HG03354 (cell line): ENCODE results near the gene NMRK1.
A peak's percentile ranks its signal among the peaks of the same experiment; 100 is the strongest.

ENCODE experiments used
- ATAC-seq: cut with Tn5 transposase; IDR thresholded peaks from one replicate; pipeline ENCODE4 v1.9.1; 2021; ENCODE audit warnings: mild to moderate bottlenecking; ENCODE audit not compliant: unreplicated experiment, poor library complexity, severe bottlenecking

The NMRK1 gene

DNA sequence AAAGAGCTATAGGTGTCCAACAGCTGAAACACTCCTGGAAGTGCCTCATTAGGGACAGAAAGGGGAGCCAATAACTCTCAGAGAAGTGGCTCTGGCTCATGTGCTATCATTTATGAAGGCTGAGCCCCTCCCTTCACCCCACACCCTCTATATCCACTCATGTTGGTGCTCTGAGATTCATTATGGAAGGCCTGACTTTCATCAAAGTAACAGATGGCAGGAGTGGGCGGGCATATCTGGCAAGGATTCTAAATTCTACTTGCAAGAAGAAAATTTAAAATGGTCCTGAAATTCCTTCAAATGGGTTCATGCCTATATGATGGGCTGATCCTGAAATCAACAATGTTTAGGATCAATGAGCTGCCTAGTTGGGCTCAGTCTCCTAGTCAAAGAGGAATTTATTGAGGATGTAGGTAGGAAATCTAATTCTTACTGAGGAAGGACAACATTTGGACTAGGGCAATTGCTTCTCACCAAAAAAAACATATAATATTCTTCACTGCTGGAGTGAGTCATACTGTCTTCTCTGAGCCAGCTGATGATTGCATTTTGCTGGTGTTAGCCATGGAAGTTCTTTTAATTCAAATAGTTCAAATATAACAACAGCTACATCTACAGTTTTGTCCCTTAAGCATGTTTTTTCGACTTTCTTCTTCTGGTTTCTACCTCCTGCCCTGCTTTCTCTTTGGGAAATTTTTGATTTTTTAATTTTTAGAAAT, 23.5 kb downstream of the NMRK1 start:
- no peak for ATAC-seq

DNA sequence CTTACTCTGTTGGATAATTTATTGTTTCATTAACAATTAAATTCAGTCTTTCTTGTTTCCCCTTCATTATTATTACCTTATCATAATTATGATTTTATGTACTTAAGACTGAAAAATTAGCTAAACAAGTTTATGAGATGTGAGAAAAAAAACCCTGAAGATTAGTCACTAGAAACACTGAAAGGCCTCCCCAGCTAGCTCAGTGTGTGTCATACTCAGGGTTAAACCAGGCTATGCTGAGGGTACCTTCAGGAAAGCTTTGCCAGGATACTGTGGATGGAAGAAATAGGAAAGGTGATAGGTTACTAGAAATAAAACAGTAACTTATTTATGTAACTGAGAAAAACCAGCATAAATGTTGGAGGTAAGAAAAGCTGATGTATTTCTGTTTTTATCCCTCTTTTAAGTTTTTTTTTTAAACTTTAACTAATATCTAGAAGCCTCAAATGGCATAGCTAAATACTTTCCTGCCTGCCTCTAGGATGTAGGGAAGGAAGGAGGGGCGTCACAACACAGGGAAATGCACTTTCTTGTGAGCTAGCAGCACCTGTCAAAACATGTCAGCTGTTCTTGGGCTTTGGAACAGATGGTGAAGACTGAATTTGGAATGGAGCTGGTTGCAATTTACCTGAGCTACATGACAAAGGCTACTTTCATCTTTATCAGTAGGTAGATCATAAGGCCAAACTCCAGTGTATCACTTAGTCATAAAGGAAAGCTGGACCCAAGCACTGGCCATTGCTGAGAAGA, 24.2 kb downstream of the NMRK1 start:
- no peak for ATAC-seq

DNA sequence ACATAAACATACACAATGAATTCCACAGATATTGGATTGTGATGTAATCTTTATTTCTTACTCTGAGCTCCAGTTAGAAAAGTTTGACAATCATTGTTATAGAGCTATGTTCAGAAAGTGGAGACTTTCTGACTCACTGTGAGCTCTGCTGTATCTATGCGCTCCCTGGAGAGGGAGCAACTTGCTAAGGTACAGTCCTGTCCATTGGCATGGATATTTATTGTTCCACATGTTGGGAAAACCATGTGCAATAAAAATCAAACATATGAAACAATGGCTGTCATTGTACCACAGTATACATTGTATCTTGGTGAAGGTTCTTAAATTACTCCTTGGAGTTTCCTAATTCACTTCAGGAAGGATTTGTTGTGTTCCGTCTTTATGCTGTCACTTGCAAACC, 26.8 kb downstream of the NMRK1 start:
- no peak for ATAC-seq

DNA sequence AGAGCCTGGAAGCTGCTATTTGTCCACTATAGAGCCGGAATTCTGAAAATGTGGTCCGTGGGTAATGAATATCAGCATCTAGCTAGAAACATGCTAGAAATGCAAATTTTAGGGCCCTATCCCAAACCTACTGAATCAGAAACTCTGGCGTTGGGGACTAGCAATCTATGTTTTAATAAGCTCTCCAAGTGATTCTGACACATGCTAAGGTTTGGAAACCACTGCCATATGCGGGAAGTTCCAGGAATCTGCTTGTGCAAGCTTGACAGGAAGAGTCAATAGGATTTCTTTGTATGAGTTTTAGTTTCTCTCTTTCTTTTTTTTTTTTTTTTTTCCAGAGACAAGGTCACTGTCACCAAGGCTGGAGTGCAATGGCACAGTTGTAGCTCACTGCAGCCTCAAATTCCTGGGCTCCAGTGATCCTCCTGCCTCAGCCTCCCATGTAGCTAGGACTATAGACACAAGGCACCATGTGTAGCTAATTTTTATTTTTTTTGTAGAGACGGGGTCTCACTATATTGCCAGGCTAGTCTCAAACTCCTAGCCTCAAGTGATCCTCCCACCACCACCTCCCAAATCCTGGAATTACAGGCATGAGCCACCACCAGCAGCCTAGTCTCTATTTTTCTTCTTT, 33.5 kb downstream of the NMRK1 start:
- no peak for ATAC-seq

DNA sequence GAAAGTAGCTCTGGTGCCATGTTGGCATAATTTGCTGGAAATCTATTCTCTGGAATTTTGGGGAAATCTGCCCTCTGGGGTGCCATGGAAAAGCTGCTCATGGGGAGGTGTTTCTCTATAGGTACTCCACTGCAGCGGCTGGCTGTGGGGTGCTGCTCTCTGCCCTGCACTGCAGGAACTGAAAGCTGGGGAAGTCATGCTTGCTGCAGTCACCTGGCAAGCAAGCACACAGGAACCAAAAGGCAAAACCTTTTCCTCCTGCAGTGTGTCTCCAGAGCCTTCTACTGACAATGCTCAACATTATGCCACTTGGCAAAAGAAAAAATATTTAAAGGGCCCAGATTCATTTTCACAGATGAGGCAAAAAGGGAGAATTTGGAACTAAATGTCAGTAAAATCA, 34.1 kb downstream of the NMRK1 start:
- peak; percentile 91 for ATAC-seq

DNA sequence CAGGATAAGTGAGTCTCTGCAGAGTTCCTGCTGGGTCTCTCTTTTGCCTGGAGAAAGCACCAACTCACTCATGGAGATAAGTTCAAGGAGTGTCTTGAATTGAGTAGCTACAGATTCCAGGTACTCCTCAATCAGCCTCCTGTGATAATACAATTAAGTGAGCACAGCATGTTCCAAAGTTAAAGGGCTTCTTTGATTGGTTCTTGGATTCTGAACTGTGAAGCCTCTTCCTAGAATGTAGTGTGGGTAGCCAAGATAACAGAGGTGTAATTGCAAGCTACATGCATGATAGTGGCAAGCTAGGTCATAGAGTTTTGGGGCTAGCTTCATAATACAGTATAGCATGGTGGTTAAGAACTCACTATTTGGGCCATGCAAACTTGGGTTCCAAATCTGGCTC, 36.7 kb downstream of the NMRK1 start:
- no peak for ATAC-seq

DNA sequence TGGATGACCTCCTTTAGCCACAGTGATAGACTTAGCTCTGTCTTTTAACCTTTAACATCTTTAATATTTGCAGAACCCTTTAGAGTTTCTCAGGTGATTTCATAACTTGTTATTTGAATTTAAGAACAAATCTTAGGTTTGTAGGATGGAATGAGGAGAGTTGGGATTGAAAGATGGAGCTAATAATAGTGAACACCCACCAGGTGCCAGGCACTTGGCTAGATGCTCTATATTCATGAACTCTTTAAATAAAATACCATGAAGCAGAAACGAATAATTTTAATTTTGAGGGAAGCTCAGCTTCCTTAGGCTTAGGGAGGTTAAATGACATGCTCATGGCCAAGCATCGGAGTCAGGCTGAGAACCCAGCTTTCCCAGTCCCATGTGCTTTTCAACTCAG, 40.4 kb downstream of the NMRK1 start:
- ATAC-seq: no peak

DNA sequence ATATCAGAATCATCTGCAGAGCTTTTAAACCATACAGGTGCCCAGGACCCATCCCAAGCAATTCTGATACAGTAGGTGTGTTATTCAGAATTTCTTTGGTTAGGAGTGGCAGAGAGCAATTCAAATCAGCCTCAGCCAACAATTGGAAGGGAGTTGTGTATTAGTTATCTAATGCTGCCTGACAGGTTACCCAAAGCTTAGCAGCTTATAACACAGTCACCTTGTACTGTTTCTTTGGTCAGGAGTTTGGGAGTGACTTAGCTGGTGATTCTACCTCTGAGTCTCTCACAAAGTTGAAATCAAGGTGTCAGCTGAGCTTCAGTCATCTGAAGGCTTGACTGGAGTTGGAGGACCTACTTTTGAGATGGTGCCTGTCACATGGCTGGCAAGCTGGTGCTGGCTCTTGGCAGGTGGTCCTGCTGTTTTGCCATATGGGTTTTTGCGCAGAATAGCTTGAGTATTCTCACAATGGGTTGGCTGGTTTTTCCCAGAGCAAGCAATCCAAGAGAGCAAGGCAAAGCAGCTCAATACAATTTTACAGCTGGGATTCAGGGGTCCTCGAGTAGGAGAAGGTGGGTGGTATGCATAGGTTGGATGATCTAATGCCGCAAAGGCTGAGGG, 41.1 kb downstream of the NMRK1 start:
- ATAC-seq: no peak

DNA sequence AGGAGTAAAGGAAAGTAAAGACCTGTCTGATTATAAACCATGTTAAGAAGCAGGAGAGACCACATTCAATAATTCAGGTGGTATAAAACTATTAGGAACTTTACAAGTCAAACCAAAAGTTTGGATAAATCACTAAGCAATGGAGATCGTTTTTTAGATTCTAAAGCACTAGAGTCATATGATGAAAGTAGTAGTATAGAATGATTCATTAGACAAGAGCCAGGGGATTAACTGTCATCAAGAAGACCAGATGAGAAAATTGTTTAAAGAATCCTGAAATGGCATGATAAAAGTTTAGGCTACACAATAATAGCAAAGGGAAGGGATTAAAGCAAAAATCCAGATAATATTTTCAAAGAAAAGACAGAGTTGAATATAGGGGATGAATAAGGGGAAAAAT, 46.9 kb downstream of the NMRK1 start:
- no peak for ATAC-seq

DNA sequence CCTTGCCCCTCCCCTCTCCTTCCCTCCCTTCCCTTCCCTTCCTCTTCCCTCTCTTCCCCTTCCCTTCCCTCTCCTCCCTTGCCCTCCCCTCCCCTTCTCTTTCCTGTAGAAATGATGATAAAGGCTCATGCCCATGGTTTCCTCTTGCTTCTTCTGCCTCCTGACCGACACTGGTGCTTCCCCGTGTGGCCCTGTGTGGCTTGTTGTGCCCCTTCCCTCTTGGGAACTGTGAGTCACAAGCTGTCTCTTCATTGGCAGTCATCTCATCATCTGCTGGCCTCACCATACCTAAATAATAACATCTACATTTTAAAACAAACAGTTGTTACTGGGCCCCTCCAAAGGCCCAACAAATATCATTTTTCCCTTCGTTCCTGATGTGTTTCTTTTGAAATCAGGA, 48.2 kb downstream of the NMRK1 start:
- ATAC-seq: no peak

DNA sequence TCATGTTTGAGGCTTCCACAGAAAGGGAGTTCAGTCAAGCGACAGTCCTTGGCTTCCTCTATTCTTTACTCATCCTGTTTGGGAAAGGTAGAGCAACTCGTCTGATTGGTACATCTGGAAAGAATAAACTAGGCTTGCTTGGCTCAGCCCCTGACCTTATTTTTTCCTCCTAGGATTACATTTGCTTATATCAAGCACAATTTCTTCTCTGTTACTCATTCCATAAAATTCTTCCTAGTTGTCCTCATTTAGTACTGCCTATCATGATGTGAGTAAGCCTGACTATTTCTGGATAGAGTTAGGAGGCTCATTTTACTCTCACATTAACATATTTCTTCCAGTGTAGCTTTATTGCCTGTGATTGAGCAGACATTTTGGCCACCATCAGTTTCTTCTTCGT, 48.9 kb downstream of the NMRK1 start:
- no peak for ATAC-seq

DNA sequence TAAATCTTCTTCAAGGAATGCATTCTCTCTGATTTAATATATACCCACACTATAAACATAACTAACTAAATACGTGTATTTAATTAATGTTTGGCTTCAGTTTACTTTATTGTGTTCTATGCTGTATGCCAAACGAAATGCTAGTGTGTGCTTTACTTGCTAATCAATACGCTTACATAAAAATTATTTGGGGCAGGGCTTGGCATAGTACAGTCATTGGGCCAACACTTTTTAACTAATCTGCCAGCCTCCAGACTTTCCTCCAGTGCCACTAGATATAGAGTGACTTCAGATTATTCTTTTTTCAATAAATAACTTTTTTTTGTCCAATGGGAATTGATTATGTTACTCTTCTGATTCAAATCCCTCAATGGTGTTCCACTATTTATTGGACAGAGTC, 51.2 kb downstream of the NMRK1 start:
- no peak for ATAC-seq

DNA sequence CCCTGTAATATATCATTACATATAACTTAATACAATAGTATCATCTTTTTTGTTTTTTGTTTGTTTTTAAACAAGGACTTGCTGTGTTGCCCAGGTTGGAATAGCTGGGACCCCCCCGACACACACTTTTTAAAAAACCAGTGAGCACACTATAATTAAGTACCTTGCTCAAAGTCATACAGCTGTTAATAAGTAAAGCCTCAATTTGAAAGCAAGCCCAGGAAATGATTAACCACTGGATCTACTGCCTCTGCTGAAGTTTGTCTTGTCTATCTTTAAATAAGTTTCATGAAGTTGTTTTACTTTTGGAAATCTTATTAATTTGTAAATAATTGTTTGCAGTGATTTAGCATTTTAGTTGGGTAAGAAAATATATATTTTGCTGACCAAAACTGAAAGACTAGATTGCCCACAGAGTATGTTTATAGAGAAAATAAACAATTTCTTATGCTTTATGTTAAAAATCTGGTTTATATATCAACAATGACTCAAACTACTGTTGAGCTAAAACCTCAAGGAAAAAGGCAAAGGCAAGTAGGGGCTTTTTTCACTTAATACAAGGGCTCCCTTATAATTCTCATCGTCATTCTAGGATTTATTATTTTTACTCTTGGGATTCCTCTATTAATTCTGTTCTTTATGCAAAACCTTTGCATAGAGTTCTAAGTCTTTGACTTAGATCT, 54.0 kb downstream of the NMRK1 start:
- peak; percentile 97 for ATAC-seq

DNA sequence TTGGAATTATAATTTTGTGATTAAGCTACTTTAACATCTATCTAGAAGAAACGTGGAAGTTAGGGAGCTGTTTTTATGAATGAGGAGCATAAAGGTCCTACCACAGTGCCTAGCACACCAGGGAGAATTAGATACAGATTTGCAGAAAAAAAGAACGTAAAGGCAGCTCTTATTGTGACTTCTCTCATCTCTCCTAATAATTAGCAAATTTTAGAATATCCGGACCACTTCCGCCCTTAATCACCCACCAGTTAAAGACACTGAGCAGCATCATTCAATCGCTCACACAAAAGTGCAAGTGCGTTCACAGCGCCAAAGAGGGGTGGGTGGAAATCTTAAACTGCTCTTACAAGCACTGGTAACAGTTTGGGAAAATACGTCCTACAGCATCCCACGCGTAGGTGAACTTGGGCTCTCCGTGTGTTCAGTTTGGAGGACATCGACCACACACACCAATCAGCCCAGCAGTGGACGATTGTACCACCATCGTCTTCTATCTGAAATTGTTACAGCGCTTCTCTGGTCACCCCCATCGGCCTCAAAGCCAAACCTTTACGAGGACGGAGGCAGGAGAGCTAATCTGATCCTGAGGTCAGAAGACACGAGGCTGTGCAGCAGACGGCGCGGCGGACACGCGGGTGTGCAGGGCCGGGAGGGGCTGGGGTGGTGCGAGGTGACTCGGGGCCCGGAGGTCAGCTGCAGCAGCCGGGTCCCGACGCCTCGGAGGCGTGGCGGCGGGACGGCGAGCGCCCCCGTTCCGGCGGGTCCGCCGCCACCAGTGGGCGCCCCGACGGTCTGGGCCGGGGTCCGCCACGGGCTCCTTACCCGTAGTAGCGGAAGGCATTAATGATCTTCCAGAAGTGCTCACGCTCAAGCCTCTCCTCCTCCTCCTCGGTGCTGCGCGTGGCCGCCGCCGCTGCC, 60.5 kb downstream of the NMRK1 start:
- peak; percentile 52 for ATAC-seq

DNA sequence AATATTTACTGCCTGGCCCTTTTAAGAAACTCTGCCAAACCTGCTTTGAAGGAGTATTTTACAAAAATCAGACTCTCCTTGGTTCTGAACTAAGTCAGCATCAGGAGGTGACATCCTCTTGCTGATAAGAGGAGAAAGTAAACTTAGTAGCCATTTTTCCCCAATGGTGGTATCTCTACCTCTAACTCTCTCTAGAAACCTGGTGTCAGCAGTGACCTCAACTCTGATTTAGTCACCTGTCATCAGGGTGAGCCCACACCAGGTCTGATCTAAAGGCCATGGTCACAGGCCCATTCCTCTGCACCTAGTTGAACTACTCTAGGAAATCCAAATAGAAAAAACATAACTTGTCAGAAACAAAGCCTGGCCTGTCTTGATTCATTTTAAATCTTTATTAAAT, 64.1 kb downstream of the NMRK1 start:
- ATAC-seq: no peak

DNA sequence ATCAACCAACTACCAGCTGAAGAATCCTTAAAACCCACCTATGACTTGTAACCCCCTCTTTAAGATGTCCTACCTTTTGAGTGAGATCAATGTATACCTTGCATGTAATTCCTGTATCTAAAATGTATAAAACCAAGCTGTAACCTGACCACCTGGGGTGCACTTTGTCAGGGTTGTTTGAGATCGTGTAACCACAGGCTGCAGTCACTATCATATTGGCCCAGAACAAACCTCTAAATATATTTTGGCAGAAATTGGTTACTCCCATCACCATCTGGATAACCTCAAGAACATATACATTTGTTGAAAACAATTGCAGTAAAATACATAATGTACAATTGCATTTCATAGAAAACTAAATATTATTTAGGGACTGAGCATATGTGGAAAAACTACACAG, 68.3 kb downstream of the NMRK1 start:
- no peak for ATAC-seq

DNA sequence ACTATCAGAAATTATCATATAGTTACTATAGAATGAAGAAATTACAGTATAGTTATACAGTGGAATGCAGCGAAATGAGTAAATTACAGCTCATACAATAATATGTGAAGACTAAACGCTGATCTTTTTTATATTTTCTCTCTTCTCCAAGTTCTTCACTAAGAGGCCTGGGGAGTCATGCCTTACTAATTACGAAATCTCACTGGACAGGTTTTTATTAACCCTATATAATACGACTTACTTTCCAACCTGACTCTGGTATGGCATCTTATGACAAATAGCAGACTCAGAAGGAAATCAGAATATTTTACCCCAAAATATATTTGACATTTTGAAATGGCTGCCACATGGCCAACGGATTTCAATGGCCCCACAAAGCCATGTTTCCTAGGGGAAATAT, 68.9 kb downstream of the NMRK1 start:
- ATAC-seq: no peak

DNA sequence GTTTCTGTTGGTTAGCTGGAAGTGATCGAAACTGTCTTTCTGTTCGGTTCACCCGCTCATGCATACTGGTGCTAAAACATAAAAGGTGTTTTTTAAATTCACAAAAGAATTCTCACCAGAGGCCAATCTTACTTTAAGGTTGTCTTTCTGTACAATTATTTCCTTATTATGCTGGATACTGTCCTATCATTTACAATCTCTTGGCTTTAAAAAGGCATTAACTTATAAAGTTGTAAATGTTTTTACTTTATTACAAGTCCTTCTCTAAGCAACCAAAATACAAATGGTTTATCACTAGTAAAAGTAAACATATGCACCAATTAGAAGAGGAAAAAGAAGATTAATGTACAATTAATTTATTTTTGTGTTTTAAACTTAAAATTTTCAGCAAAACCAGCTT, 70.6 kb downstream of the NMRK1 start:
- no peak for ATAC-seq

DNA sequence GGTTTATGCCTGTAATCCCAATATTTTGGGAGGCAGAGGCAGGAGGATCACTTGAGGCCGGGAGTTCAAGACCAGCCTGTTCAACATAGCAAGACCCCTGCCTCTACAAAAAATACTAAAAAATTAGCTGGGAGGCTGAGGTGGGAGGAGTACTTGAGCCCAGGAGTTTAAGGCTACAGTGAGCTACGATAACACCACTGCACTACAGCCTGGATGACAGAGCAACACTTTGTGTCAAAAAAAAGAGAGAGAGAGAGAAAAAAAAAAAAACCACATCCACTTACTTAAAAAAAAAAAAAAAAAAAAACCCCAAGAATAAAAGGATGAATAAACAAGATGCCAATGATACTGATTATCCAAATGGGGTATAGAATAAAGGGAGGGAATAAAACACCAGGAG, 74.2 kb downstream of the NMRK1 start:
- no peak for ATAC-seq
